Nephron progenitor cell (in vitro differentiated cells): ENCODE measurements around the gene COX7B.
"Not testable (repeated sequence)": the region's sequence is repeated elsewhere in the genome, so short reads cannot be mapped to it uniquely, and the experiment has no call there.

Experiments used
- DNase-seq: peaks from one replicate; pipeline ENCODE4 v3.0.0; 2021
- H3K27ac Mint-ChIP-seq: 2 replicates; pipeline ENCODE4 v1.8.0; 2021; ENCODE audit warnings: mild to moderate bottlenecking, moderate library complexity, mixed read lengths
- H3K27me3 Mint-ChIP-seq: 2 replicates; pipeline ENCODE4 v1.8.0; 2021; ENCODE audit warnings: mild to moderate bottlenecking, low read depth, mixed read lengths; ENCODE audit not compliant: poor library complexity
- H3K36me3 Mint-ChIP-seq: 2 replicates; pipeline ENCODE4 v1.8.0; 2021; ENCODE audit warnings: low read depth, mixed read lengths
- H3K4me1 Mint-ChIP-seq: 2 replicates; pipeline ENCODE4 v1.8.0; 2021; ENCODE audit warnings: mixed read lengths
- H3K4me3 Mint-ChIP-seq: 2 replicates; pipeline ENCODE4 v1.8.0; 2021; ENCODE audit warnings: mild to moderate bottlenecking, moderate library complexity, mixed read lengths
- H3K9me3 Mint-ChIP-seq: 2 replicates; pipeline ENCODE4 v1.8.0; 2021; ENCODE audit warnings: mild to moderate bottlenecking, moderate library complexity, mixed read lengths
- TF ChIP-seq, protein P1 (sequence below): fragments of 200-600 bp; sonication (generic); IDR thresholded peaks from 2 replicates; pipeline ENCODE4 v1.5.0; 2021; ENCODE audit warnings: antibody characterized with exemption

Gene COX7B

DNA sequence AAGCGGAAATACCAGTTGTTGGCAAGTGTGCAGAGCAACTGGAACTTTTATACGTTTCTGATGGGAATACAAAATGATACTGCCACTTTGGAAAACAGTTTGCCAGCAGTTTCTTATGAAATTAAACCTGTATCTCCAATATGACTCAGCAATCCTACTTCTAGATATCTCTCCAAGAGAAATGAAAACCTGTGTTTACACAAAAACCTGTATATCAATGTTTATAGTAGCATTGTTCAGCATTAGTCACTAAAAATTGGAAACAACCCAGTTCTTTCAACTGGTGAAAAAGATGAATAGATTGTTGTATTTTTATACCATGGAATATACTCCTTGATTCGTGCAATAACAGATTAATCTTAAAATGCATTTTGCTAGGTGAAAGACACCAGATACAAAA, 38.0 kb downstream of the COX7B start:
- Mint-ChIP-seq H3K4me1 (no peaks in the 10 kb centered on the region), H3K27ac (no peak overlapping the region), H3K4me3 (no peak overlapping the region), H3K36me3 (no peaks in the 10 kb centered on the region), H3K27me3 (no peaks in the 10 kb centered on the region), H3K9me3 (peaks cover 11% of the 10 kb centered on the region)
- TF ChIP-seq, protein P1, sequence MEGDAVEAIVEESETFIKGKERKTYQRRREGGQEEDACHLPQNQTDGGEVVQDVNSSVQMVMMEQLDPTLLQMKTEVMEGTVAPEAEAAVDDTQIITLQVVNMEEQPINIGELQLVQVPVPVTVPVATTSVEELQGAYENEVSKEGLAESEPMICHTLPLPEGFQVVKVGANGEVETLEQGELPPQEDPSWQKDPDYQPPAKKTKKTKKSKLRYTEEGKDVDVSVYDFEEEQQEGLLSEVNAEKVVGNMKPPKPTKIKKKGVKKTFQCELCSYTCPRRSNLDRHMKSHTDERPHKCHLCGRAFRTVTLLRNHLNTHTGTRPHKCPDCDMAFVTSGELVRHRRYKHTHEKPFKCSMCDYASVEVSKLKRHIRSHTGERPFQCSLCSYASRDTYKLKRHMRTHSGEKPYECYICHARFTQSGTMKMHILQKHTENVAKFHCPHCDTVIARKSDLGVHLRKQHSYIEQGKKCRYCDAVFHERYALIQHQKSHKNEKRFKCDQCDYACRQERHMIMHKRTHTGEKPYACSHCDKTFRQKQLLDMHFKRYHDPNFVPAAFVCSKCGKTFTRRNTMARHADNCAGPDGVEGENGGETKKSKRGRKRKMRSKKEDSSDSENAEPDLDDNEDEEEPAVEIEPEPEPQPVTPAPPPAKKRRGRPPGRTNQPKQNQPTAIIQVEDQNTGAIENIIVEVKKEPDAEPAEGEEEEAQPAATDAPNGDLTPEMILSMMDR, result no peak
- no peak for DNase-seq

DNA sequence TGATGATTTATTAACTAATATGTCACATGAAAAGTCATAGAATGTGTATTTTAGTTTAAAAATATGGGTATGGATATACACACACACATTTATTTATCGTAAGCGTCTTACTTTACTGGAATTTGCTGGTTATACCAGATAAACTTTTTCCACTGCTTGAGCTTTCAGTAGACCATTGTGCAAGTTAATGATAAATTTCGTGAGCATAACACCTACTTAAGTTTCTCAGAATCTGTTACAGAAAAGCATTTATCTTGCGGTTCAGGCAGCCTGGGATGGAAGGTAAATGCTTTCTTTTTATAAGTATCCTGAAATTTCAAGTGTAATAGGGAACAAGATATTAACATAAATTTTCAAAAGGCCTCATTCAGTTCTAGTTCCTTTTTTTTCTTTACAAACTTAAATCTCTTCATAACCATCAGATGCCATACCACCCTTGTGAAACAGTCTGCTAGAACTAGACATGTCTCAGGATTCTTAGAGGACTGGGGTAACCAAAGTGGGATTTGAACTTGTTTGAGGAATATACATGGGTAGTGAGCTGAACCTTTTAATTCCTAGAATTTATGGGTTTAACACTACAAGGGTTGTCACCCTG, 38.9 kb downstream of the COX7B start:
- TF ChIP-seq, protein P1, result no peak
- H3K27ac Mint-ChIP-seq, result no peak overlapping the region
- no peaks in the 10 kb centered on the region for H3K27me3 Mint-ChIP-seq
- H3K4me3 Mint-ChIP-seq, result no peak overlapping the region
- peaks cover 3% of the 10 kb centered on the region for H3K9me3 Mint-ChIP-seq
- no peaks in the 10 kb centered on the region for H3K36me3 Mint-ChIP-seq
- DNase-seq, result no peak
- no peaks in the 10 kb centered on the region for H3K4me1 Mint-ChIP-seq

DNA sequence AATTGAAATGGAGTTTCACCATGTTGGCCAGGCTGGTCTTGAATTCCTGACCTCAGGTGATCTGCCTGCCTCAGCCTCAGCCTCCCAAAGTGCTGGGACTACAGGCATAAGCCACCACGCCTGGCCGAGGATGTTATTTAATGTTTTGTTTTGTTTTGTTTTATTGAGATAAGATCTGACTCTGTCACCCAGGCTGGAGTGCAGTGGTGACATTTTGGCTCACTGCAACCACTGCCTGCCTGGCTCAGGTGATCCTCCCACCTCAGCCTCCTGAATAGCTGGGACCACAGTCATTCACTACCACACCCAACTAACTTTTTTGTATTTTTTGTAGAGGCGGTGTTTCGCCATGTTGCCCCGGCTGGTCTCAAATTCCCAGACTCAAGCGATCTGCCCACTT, 45.8 kb downstream of the COX7B start:
- DNase-seq, H3K4me3 Mint-ChIP-seq, H3K4me1 Mint-ChIP-seq, H3K27me3 Mint-ChIP-seq, H3K36me3 Mint-ChIP-seq, H3K27ac Mint-ChIP-seq: not testable (repeated sequence)
- peaks cover 20% of the 10 kb centered on the region for H3K9me3 Mint-ChIP-seq

DNA sequence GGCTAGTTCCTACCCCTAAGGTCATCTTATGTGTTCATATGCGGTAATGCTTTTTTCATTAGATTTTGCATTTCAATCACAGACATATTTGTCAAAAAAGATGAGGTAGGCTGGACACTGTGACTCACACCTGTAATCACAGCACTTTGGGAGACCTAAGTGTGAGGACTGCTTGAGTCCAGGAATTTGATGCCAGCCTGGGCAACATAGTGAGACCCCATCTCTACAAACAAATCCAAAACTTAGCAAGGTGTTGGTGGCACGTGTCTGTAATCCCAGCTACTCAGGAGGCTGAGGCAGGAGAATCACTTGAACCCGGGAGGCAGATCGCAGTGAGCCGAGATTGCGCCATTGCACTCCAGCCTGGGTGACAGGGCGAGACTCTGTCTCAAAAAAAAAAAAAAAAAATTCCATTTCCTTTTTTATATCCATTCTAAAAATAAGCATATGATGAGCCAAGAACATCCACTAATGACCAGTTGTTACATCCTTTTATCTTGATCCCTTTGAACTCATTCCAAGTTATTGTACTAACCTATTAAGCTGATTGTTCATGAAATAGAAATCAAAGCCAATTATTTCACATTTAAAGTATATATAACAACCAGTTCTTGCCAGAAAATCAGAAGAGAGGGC, 46.8 kb downstream of the COX7B start:
- Mint-ChIP-seq H3K27me3 (no peaks in the 10 kb centered on the region), H3K27ac (no peak overlapping the region), H3K4me3 (no peak overlapping the region), H3K9me3 (peaks cover 20% of the 10 kb centered on the region), H3K36me3 (peaks cover 5% of the 10 kb centered on the region), H3K4me1 (peaks cover 9% of the 10 kb centered on the region)
- TF ChIP-seq, protein P1, result no peak
- DNase-seq, result no peak

DNA sequence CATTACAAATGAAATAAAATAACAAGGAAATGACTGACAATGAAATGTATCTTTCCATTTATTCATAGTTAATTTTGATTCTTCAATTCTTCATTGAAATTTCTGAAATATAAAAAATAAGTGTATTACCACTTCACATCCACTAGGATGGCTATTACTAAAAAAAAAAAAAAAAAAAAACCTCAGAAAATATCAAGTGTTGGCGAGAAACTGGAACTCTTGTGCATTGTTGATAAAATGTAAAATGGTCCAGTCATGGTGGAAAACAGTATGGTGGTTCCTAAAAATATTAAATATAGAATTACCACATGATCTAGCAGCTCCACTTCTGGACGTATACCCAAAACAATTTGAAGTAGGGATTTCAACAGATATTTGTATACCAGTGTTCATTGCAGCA, 47.3 kb downstream of the COX7B start:
- Mint-ChIP-seq H3K27ac (no peak overlapping the region), H3K4me1 (peaks cover 9% of the 10 kb centered on the region), H3K4me3 (no peak overlapping the region), H3K36me3 (peaks cover 5% of the 10 kb centered on the region), H3K9me3 (peaks cover 20% of the 10 kb centered on the region), H3K27me3 (no peaks in the 10 kb centered on the region)
- TF ChIP-seq, protein P1, result no peak
- no peak for DNase-seq

DNA sequence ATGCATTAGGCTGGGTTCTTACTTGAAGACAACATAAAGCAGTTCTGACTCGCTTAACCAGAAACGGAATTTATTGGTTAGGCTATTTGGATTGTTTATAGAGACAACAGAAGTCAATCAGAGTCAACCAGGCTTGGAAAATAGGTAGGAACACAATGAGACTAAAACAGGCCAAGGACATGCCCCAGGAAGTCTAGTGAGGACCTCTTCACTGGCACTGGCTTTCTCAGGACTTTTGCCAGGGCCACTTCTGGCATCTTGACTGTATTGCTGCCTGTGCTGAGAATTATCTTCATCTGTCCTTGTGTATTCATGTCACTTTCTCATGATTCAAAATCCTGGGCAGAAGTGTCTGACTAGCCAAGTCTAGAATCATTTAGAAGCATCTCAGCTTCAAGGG, 50.6 kb downstream of the COX7B start:
- peaks cover 17% of the 10 kb centered on the region for H3K9me3 Mint-ChIP-seq
- H3K4me1 Mint-ChIP-seq, result peaks cover 9% of the 10 kb centered on the region
- TF ChIP-seq, protein P1, result no peak
- peaks cover 5% of the 10 kb centered on the region for H3K36me3 Mint-ChIP-seq
- no peak overlapping the region for H3K4me3 Mint-ChIP-seq
- H3K27me3 Mint-ChIP-seq, result no peaks in the 10 kb centered on the region
- H3K27ac Mint-ChIP-seq, result no peak overlapping the region
- DNase-seq, result no peak
